HG03378 (cell line): ENCODE data around the gene SLC22A4.

Experiments
- ATAC-seq: cut with Tn5 transposase; IDR thresholded peaks from one replicate; pipeline ENCODE4 v1.9.1; 2021; ENCODE audit warnings: mild to moderate bottlenecking, moderate library complexity; ENCODE audit not compliant: unreplicated experiment

SLC22A4 gene

GRCh38 chr5:132298298-132299212 is 4.4 kb downstream of the SLC22A4 start:
- ATAC-seq = no peak

DNA sequence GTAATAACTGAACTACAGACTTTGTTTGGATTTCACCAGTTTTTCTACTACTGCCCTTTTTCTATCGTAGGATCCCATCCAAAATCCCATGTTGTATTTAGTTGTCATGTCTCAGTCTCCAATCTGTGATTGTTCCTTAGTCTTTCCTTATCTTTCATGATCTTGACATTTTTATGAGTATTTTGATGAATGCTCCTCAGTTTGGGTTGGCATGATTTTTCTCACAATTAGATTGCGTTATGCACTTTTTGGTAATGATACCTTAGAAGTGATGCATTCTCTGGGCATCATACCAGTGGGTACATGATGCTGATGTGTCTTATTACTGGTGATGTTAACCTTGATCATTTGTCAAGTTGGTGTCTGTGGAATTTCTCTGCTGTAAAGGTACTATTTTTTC is 5.7 kb downstream of the SLC22A4 start:
- no peak for ATAC-seq

- ATAC-seq = no peak
These were observed 6.6 kb downstream of the SLC22A4 start for GRCh38 chr5:132300577-132301343.

DNA sequence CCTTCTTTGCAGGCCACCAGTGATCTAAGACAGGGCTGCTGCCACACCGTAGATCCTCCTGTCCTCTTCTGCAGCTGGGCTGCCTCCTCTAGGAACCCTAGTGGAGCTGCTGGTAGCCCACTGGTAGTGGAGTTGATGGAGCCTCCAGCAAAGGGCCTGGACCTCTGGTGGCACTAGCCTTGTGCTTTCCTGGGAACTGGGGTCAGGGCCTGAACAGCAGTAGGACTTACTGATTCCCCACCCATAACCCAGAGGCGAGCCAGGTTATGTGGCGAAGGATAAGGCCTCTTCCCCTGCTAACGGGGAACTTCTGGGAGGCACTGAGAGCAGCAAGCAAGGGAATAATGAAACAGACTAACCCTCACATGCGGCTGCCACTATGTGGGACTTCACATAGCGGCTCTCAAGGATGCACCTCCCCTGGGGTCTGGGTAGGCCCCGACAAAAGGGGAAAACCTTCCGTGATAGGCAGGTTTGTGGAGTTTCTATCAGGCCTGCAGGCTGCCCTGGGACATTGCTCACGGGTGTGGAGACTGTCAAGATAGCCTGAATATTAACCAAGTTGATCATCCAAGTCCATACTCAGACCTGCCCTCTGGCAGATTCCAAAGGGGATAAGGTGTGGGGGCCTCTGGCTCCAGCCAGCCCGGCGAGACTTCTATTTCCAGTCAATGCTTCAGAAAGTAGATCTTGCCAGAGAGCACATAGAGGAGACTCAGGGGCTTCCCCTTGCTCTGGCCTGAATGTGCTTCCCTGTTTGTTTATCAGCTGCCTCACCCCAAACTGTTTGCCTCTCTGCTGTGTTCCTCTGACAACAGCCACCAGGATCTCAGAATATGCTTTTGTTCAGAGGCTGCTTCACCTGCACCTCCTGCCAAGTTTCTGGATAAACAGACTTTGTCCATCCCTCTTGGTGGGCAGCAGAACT is 7.4 kb downstream of the SLC22A4 start:
- no peak for ATAC-seq

DNA sequence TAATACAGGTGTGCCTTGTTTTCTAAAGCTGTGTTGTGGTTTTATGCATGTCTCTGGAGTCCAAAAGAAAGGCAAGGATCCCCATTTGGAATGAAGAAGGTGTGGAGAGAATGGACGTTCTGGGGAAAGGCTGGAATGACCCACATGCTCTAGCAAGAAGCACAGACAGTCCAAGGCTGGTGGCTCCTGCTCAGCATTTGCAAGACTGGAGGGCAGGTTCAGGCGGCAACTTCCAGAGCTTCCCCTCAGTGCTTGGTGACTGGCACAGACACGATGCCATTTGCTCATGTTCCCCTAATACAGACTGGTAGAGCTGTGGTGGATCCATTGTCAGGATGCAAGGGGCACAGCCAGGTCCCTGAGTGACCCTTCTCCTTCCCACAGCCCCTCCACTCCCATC is 8.2 kb downstream of the SLC22A4 start:
- ATAC-seq = no peak

- ATAC-seq = no peak
These were observed 9.4 kb downstream of the SLC22A4 start for GRCh38 chr5:132303589-132303988.

- ATAC-seq = no peak
These were observed 11.2 kb downstream of the SLC22A4 start for GRCh38 chr5:132305420-132305819.

- no peak for ATAC-seq
These were observed 14.5 kb downstream of the SLC22A4 start for GRCh38 chr5:132308701-132309100.

DNA sequence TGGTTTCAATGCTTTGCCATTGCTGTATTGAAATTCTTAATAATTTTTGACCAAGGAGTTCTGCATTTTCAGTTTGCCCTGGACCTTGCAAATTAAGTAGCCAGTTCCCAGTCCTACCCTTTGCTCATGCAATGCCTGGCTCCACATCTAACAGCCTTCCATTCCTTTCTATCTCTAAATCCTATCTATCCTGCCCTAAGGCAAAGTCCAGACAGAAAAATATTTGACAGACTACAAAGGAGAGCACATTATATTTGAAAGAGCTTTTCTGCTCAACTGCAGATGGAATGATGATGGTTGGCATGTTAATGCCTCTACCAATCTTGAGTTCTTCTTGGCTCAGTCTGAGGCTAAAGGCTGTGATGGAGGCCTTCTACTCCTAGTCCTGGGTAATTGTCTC is 15.5 kb downstream of the SLC22A4 start:
- ATAC-seq = no peak

DNA sequence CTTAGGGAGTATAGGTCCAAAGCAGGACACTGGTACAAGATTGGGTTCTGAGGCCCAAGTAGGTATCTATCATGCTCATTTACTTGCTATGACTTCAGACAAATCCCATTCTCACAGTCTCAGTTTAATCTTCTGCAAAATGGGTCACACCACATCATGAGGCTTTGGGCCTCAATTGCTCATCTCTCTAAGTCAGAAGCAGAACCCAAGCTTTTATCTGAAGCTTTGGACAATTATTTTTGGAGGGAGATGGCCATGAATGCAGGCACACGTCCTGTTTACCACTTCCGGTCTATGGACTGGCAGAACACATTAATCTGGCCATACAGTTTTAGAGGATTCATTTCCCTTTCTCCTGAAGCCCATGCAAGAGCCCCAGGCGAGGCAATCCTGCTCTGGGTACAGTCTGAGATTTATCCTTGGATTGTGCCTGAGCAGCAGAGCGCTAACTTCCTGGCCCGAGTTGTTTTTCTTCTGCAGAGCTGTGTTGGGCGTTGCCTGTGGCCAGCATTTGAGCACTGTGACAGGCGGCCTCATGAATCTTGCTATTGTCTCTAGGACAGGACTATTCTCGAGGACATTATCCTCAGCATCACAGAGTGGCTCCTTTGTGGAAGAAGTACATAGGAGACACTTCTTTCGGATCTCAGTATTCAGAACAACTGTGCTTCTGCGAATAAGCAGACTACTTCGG is 16.1 kb downstream of the SLC22A4 start:
- ATAC-seq = no peak

- ATAC-seq = no peak
These were observed 19.2 kb downstream of the SLC22A4 start for GRCh38 chr5:132313366-132313765.

GRCh38 chr5:132313961-132314432 is 19.8 kb downstream of the SLC22A4 start:
- ATAC-seq = no peak

DNA sequence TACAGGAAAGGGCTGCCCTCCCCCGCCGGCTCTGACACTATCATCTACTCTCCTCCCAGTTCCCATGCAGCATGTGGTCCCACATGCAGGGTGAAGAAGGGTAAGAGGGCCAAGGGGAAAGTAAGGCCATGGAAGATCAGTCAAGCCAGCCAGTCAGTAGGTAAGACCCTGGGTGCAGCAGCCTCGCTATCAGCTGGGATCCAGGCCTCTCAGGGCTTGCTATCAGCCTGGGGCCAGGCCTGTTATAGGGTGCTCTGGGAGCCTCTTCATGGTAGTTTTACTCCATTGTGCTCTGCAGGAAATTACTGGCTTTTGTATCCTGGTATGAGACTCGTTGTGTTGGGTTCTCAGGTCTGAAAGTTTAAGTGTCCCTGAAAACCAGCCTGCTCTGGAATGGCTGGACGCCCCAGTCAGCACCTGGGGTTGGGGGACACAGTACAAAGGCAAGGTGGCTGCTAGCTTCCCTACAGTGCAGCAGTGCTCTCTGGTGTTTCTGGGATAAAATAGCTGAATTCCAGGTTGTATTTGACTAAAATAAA is 21.4 kb downstream of the SLC22A4 start:
- ATAC-seq = no peak

GRCh38 chr5:132319975-132320374 is 25.8 kb downstream of the SLC22A4 start:
- no peak for ATAC-seq

GRCh38 chr5:132321109-132321721 is 27.0 kb downstream of the SLC22A4 start:
- no peak for ATAC-seq

GRCh38 chr5:132322266-132322665 is 28.1 kb downstream of the SLC22A4 start:
- no peak for ATAC-seq

DNA sequence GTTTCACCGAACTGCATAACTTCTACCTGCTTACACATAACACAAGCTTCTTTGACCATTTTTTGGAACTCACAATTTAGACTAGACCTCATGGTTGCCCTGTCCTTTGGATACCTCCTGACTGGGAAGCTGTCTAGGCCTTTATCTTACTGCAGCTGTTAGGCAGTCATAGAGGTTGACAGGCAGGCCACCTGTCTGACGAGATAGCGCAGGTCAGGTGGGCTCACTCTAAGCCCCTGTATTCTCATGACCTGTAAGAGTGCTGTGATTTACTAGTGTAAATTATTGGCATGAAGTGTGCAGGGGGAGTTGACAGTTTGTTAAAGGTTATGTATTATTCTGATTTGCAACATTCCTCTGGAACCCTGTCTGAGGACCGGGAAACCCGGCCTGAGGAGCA is 29.0 kb downstream of the SLC22A4 start:
- ATAC-seq = no peak

DNA sequence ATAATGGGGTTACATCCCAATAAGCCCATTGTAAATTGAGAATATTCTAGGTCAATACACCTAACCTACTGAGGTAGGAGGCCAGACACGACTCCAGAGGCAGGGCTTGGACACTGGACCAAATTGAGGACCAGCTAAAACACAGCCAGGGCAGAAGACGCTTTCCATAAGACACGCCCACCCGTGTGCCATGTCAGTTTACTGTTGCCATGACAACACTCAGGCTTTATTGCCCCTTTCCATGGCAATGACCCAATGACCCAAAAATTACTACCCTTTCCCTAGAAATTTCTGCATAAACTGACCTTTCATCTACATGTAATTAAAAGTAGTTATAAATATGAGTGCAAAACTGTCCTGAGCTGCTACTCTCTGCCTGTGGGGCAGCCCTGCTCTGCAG is 31.5 kb downstream of the SLC22A4 start:
- no peak for ATAC-seq

DNA sequence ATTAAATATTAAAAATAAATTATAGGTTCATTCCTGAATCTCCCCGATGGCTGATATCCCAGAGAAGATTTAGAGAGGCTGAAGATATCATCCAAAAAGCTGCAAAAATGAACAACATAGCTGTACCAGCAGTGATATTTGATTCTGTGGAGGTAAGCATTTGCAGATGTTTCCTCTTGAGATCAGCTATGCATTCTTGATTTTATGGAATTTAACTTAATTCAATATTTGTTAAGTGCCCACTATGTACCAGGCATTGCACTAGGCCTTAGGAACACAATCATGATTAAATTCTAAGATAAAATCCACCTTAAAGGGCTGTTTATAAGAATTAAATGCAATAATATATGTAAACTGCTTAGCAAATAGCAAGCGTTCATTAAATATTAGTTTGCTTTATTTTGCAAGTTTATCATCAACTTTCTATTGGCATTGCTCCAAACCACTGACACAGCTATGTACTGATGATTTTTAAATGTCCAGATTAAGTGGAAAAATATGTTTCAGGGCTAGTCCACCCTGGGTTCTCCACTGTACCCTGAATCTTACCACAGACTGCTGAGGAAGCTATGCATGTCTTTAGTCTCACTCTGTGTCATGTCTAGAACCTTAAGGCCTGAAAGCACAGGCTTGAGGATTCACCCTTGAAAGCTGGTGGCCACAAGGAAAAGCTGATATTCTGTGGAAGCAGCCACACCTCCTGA is 33.2 kb downstream of the SLC22A4 start:
- no peak for ATAC-seq
